GM19455 (cell line): ENCODE measurements around the gene KMT2A.
A peak's percentile ranks its signal among the peaks of the same experiment; 100 is the strongest.
"Not testable (repeated sequence)": the region's sequence is repeated elsewhere in the genome, so short reads cannot be mapped to it uniquely, and the experiment has no call there.

ENCODE experiments used
- ATAC-seq: cut with Tn5 transposase; IDR thresholded peaks from one replicate; pipeline ENCODE4 v1.9.1; 2021; ENCODE audit not compliant: unreplicated experiment

Gene KMT2A

GRCh38 chr11:118531597-118532084 lies 95.3 kb downstream of the KMT2A start:
- no peak for ATAC-seq

GRCh38 chr11:118532091-118532490 lies 95.8 kb downstream of the KMT2A start:
- no peak for ATAC-seq

- ATAC-seq = no peak
Observed at GRCh38 chr11:118532852-118533768, 96.8 kb downstream of the KMT2A start.

DNA sequence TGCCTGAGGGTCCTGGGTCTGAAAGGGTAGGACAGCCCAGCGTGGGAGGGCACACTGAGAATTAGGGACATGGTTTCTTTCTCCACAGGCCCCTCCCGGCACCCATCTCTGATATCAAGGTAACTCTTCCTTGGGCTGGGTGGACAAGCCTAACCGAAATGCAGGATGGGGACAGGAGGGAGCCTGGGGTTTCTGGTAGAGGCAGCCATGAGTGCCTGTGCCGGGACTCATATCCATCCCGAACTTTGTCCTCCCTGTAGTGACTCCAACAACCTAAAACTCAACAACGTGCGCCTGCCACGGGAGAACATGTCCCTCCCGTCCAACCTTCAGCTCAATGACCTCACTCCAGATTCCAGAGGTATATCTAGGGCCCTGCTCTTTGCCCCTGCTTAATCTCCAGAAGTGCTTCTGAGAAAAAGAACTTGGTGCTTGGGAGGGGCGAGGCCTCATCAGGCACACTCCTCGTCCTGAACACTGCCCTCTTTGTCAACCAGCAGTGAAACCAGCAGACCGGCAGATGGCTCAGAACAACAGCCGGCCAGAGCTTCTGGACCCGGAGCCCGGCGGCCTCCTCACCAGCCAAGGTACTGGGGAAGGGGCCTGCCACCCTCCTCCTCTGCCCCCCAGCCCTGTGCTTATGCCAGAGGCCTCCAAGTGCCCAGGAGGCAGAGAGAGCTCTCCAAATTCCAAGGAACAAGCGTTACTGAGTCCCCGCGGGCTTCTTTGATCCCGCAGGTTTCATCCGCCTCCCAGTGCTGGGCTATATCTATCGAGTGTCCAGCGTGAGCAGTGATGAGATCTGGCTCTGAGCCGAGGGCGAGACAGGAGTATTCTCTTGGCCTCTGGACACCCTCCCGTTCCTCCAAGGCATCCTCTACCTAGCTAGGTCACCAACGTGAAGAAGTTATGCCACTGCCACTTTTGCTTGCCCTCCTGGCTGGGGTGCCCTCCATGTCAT lies 97.8 kb downstream of the KMT2A start:
- ATAC-seq = no peak

DNA sequence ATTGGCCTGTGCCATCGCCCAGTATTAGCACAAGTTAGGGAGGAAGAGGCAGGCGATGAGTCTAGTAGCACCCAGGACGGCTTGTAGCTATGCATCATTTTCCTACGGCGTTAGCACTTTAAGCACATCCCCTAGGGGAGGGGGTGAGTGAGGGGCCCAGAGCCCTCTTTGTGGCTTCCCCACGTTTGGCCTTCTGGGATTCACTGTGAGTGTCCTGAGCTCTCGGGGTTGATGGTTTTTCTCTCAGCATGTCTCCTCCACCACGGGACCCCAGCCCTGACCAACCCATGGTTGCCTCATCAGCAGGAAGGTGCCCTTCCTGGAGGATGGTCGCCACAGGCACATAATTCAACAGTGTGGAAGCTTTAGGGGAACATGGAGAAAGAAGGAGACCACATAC lies 99.0 kb downstream of the KMT2A start:
- no peak for ATAC-seq

GRCh38 chr11:118536726-118537125 lies 100.4 kb downstream of the KMT2A start:
- no peak for ATAC-seq

- ATAC-seq = no peak
Observed at GRCh38 chr11:118537409-118537980, 101.2 kb downstream of the KMT2A start.

GRCh38 chr11:118544010-118544646 lies 107.8 kb downstream of the KMT2A start:
- no peak for ATAC-seq

DNA sequence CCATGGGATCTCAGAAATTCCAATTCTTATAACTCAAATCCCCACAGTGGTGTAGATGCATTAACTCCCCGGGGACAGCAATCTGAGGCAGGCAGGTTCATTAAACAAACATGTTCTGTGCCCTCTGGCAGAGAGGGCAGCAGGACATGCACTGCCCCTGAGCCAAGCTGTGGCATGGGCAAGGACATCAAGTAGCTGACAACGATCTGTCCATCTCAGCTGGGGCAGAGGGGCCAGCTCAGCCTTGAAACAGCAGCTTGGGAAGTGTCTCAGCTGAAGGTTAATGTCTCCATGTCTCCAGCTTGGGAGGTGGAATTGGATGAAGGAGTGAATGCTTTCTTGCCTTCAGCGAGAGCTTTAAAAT lies 108.3 kb downstream of the KMT2A start:
- no peak for ATAC-seq

- ATAC-seq = no peak
Observed at GRCh38 chr11:118545533-118545932, 109.2 kb downstream of the KMT2A start.

DNA sequence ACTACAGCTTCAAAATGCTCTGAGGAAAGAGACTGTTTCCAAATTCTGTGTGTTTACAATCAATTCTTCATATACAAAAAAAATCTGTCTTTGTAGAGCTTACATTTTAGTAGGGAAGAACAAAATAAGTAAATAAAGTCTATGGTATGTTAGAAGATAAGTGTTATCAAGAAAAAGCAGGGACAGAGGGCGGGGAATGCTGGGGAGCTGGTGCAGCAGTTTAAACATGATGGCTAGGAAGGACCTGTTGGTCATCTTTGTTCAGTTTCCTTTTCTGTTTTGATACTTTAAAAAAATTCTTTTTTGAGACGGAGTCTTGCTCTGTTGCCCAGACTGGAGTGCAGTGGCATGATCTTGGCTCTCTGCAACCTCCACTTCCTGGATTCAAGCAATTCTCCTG lies 110.8 kb downstream of the KMT2A start:
- ATAC-seq = no peak

- no peak for ATAC-seq
Observed at GRCh38 chr11:118552341-118552740, 116.0 kb downstream of the KMT2A start.

GRCh38 chr11:118560806-118561205 lies 124.5 kb downstream of the KMT2A start:
- ATAC-seq = no peak

GRCh38 chr11:118565051-118565450 lies 128.8 kb downstream of the KMT2A start:
- ATAC-seq = no peak

DNA sequence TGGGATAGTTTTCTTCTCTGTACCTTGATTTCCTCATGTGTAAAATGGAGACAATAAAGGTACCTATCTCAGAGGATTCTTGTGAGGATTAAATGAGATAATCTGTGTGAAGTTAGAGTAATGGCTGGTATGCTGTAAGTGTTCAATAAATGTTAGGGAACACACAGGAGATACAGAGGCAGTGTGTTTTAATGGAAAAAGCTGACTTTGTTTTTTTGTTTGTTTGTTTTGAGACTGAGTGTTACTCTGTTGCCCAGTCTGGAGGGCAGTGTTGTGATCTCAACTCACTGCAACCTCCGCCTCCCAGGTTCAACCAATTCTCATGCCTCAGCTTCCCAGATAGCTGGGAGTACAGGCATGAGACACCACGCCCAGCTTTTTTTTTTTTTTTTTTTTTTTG lies 133.4 kb downstream of the KMT2A start:
- ATAC-seq = no peak

- no peak for ATAC-seq
Observed at GRCh38 chr11:118570787-118571186, 134.5 kb downstream of the KMT2A start.

- not testable (repeated sequence) for ATAC-seq
Observed at GRCh38 chr11:118571701-118572060, 135.4 kb downstream of the KMT2A start.

- ATAC-seq = peak; percentile 63
Observed at GRCh38 chr11:118572061-118572980, 136.0 kb downstream of the KMT2A start, which contains the start of gene ARCN1. Gene ARCN1, plus strand, starts transcription at chr11:118572409. Its CDS starts 139 bp downstream, at chr11:118572548.

- peak; percentile 25 for ATAC-seq
Observed at GRCh38 chr11:118572981-118573550, 136.8 kb downstream of the KMT2A start.
